CD4-positive, alpha-beta T cell treated with Interleukin-10 for 1 hour (primary cell): Measurements from ENCODE around the gene TFIP11.

Source experiments
- DNase-seq: peaks from one replicate; pipeline ENCODE4 v3.0.0-alpha.2; 2020

TFIP11 gene

DNA sequence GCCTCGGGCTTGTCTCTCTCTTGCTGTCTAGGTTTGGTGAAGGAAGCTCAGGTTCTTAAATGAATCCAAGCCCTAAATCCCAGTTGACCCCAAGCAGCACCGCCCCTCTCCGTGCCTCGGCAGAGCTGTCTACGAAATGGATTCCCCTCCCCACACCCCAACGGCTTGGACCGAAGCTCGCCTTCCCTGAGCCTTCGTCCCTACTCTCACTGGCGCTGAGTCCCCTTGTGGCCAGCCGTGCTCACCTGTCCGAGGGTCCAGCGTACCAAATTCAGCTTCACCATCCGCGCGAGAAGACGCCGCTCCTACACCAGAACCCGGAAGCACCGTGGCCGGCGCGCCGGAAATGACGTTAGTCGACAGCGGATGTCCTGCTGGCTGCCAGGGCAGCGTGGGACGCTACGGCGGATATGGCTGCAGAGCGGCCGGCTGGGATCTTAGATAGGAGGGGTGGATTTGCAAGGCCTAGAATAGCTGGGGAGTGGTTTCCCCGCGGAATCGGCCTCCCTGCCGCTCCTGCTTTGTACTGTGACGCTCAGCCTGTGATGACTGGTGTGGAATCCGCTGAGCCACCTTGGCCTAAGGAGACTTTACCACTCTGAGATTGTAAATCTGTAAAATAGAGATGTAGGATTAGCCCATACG, at the start of gene TFIP11:
Gene TFIP11, minus strand, starts transcription at position 325 of the 645 bp plus-strand sequence. CDS start 2,201 bp downstream, outside the sequence.
- peak; percentile 89 for DNase-seq

DNA sequence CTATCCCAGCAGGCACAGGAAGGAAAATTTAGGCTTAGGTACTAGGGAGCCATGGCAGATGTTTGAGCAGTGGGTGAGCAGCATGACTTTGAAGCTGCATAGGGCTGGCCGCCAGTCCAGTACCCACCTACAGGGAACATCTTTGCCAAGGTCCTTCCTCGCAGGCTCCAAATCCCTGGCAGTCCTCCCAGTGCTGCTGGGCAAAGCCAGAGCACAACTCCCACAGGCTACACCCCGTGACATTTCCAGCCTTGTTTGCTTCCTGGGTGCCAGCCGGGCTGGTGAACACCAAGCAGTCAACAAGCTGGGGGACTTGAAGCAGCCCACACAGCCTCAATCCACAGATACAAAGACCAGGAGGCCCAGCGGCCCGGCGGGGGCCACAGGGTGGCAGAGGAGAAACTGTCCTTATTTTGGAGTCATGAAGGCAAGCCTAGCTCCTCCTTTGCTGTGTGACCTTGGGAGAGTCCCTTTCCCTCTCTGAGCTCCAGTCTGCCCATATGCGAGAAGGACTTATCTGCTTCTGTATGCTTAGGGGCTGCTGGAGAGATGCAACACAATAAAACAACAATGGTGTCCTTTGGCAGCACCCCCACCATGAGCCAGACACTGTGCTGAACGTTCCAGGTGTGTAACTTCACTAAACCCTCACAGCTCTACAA, 49.6 kb upstream of the TFIP11 start:
- DNase-seq: no peak

DNA sequence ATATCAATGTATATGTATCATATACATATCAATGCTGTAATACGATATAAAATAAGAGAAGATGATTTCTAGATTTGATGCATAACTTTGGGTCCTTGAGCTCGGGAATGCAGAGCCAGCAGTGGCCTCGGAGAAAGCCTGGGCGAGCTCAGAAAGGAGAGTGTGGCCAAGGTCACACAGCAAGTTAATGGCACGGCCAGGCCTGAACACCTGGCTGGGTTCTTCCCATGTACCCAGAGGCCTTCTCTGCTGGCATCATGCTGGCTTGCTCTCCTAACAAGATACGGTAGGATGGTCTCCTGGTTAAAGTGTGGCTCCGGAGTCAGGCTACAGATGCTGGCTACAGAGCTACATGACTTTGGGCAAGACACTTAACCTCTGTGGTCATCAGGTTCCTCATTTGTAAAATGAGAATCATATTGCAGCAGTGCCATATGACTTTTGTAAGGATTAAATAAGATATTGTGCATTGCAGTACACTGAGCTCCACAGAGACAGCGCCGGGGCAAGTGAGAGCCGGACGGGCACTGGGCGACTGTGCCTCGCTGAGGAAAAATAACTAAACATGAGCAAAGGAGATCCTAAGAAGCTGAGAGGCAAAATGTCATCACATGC, 47.8 kb upstream of the TFIP11 start:
- DNase-seq: no peak

DNA sequence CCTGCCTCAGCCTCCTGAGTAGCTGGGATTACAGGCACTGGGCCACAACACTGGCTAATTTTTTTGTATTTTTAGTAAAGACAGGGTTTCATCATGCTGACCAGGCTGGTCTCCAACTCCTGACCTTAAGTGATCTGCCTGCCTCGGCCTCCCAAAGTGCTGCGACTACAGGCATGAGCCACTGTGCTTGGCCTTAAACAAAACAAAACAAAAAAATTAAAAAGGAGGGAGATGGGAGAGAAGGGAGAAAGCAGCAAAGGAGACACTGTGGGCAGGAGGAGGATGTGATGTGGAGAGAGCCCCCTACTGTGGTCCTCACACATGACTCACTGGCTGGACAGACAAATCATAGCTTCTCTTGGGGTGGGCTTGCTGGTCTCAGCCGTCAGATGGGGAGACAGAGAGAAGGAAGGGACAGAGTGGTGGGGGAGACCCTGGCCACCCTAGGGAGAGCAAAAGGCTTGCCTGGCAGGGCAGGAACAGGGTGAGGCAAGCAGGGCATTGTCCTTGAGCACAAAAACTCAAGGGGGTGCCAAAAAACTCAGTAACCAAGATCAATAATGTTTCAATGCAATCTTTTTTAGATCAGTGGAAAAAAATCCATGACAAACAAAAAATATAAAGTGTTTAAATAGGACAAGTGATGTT, 46.1 kb upstream of the TFIP11 start:
- no peak for DNase-seq

DNA sequence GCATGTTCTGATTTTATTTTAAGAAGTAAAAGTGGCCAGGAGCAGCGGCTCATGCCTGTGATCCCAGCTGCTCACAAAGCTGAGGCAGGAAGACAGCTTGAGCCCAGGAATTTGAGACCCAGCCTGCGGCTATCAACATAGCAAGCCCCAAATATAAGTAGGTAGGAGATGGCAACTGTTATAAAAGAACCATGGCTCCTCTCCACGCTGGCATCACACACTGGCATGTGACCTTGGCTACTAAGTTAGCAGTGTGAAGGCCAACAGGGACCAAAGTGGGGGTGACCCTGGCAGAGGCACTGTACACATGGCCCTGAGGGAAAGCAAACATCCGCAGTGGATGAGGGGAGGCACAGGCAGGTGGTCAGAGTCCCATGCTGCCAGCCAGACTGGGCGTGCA, 44.6 kb upstream of the TFIP11 start:
- DNase-seq: no peak

DNA sequence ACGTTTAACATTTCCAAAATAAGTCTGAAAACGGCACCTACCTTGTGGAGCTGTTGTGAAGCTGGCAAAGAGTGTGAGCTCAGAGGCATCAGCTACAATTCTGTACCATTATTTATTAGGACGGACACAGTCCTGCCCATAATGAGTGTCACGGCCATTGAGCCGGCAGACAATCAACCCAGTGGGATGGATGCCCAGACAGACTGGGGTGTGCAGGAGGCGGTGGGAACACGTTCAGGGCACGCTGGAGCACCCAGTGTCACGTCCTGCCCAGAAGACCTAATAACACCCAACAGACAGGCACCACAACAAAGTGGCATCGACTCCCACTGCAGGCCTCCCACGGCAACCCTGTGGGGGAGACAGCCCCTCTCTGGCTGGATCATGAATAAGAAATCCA, 43.2 kb upstream of the TFIP11 start:
- no peak for DNase-seq

DNA sequence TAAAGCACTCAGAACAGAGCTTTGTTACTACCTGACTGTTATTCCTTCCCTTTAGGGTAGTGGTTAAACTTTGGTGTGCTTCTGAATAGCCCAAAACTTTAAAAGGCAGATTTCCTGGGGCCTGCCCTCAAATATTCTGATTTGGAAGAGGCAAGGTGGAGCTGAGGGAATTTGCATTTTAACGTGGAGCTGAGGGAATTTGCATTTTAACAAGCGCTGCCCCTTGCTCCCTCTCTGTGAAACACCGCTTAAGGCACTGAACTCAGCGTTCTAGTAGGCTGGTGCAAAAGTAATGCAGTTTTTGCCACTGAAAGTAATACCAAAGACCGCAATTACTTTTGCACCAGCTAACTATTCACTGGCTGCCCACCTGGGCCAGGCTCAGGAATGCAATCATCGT, 42.7 kb upstream of the TFIP11 start:
- DNase-seq: no peak

DNA sequence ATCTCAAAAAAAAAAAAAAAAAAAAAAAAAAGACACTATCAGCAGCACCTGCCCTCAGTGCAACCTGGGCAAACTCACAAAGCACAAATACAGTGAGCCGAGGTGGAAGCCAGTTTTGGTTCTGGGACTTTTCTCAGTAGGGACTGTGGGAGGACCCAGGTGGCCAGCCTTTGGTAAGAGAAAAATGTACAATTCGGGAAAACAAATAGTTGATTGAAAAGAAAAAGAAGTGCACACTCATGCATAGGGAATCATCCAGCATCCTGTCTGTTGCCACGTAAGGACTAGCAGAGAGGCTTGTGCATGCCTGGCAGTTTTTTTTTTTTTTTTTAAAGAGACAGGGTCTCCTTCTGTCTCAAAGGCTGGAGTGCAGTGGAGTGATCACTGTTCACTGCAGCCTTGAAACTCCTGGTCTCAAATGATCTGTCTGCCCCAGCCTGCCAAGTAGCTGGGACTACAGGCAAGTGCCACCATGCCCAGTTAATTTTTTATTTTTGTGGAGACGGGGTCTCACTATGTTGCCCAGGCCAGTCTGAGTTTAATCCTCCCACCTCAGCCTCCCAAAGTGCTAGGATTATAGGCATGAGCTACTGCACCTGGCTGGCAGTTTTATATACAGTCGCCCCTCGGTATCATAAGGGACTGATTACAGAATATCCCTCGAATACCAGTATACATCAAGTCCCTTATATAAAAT, 40.9 kb upstream of the TFIP11 start:
- no peak for DNase-seq

DNA sequence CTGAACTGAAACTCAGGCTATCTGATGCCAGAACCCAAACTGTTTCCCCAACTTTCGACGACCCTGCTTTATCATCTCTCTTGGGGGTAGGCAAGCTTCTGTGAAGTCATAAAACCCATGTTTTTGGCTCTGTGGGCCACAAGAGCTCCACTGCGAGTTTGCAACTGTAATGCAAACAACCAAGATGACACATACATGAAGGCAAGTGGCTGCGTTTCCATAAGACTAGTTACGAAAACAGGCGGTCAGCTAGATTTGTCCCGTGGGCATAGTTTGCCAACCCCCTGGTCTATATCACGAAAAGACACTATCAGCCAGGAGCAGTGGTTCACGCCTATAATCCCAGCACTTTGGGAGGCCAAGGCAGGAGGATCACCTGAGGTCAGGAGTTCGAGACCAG, 40.2 kb upstream of the TFIP11 start:
- DNase-seq: no peak

DNA sequence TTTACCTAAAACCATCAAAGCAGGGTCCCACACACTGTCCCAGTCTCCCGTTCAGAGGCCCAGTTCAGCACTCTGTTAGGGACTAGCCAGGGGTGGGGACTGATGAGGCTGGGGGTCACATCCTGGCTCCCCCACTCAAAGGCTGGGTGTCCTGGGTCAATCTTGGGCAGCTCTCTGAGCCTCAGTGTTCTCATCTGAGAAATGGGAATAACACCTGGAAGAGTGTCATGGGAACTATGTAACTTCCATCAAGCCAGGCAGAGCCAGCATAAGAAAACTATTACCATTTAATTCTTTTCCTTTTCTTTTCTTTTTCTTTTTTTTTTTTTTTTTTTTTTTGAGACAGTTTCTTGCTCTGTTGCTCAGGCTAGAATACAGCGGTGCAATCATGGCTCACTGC, 39.3 kb upstream of the TFIP11 start:
- DNase-seq: no peak

DNA sequence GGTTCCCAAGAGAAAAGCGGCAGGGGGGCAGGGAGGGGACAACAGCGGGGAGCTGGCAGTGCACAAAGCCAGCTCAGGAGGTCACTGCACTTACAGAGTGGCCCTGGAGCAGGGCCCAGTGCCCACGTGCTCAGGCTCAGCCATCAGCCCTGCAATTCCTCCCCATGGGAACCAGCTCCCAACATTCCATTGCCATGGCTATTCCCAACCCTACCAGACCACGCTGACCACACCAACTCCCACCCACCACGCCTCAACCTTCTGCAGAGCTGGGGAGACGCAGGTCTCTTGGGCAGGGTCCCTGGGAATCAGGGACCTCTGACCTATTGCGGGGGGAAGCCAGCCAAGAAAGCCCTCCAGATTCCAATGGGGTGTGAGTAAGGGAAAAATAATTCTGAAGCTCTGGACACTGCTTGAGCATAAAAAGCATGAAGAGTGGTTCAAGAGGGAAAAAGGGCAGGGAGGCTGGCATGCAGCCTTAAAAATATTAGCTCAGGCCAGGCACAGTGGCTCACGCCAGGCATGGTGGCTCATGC, 38.3 kb upstream of the TFIP11 start:
- no peak for DNase-seq

DNA sequence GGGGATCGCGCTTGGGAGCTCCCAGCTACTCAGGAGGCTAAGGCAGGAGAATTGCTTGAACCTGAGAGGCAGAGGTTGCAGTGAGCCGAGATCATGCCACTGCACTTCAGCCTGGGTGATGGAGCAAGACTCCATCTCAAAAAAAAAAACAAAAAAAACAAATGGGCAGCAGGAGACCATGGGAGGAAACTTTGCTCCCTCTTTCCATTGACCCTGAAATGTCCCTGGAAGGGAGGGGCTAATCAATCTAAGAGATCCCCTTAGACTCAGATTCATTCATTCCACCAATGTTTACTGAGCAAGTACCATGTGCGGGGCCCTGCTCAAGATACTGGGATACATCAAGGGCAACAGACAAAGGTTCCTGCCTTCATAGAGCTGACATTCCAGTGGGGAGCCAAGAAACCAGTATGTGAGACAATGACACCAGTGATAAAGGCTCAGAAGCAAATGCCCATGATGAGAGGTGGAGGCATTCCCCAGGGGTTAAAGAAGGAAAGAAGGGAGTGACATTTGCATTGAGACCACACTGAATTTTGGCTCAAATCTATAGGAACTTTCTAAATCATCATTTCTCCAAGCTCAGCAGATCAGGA, 37.7 kb upstream of the TFIP11 start:
- DNase-seq: no peak

DNA sequence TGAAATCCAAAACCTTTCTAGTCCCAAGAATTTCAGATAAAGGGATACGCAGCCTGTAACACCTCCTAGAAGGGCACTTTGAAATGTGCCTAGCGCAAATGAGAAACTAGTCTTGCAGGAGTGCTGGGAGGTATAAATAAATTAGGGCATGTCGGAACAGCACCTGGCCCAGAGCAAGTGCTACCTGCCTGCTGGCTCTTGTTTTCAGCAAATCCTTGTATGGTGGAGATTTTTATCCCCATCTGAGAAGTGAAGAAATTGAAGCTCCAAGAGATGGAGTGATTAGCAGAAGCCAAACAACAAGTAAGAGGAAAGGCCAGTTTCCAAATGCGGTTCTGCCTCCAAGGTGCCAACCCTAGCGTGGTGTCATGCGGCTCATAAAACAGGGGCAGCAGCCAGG, 36.7 kb upstream of the TFIP11 start:
- no peak for DNase-seq

DNA sequence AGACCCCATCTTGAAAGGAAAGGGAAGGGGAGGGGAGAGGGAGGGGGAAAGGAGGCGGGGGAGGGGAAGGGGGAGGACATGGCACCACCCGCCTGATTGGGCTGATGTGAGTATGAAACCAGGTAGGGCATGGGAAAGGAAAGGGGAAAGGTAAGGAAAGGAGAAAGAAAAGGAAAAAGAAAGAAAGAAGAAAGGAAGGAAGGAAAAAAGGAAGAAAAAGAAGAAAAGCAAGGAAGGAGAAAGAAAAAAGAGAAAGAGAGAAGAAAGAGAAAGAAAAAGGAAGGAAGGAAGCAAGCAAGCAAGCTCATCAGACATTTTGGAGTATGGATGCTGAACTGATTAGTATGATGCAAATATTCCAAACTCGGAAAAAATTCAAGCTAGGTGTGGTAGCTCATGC, 36.0 kb upstream of the TFIP11 start:
- no peak for DNase-seq

DNA sequence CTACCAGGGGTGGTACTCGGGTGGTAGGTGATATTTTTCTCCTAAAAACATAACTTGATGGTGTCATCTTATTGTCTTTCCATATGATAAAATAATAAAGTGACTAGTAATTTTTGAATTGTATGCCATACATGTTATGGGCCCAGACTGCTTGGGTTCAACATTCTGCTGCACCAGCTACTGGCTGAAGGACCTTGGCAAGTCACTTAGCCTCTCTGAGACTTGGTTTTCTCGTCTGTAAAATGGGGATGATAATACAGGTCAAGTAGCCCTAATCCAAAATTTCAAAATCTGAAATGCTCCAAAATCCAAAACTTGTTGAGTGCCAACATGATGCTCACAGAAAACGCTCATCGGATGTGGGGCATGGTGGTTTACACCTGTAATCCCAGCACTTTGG, 35.6 kb upstream of the TFIP11 start:
- DNase-seq: no peak

DNA sequence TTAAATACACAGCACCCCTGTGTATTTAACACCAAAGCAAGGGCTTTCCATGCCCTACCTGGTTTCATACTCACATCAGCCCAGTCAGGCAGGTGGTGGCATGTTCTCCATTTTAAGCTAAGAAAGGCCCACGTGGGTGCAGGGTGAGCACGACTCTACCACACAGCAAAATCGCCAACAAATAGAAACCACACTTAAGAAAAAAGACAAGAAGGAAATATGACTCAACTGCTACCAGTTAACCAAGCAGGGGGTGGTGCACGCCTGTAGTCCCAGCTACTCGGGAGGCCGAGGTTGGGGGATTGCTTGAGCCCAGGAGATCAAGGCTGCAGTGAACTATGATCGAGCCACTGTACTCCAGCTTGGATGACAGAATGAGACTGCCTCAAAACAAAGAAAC, 35.2 kb upstream of the TFIP11 start:
- peak; percentile 16 for DNase-seq

DNA sequence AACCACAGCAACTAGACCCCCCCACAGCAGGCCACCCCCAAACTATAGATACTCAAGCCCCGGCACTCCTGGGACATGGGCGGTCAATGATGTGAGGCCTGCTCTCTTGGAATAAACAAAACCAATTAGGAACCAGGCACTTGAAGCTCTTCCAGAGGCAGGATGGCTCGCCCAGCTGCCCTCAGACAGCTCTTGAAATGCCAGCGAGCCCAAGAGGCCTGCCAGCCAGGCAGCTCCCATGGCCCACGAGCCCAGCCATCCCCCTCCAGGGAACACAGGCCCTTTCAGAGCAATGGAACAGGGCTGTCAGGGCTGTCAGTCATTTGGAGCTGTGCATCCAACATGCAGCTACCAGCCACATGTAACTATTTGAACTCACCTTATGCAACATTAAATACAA, 34.0 kb upstream of the TFIP11 start:
- DNase-seq: no peak

DNA sequence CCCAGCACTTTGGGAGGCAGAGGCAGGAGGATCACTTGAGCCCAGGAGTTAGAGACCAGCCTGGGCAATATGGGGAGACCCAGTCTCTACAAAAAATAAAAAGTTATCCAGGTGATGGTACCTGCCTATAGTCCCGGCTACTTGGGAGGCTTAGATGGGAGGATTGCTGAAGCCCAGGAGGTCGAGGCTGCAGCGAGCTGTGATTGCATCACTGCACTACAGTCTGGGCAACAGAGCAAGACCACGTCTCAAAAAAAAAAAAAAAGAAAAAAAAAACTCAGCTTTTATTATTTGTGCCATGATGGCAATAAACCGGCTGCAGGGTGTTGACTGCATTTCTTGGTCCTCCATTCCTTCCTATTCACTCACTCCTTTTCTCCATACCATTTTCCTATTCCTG, 33.6 kb upstream of the TFIP11 start:
- DNase-seq: no peak

DNA sequence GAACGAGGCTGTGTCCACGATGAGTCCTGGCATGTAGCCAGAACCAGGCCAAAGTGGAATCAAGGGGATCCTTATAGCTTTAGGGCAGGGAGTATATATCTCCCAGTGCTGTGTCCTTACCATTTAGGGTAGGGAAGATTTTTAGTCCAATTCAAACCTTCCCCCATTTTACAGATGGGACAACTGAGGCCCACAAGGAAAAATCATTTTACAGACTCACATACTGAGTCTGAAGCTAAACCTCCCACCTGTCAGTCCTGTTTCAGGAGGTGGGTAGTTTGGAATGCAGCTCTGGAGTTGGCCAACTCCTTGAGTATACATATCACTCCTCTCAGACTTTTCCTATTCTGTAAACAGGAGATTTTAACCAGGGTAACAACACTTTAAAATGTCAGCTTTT, 33.1 kb upstream of the TFIP11 start:
- DNase-seq: no peak

DNA sequence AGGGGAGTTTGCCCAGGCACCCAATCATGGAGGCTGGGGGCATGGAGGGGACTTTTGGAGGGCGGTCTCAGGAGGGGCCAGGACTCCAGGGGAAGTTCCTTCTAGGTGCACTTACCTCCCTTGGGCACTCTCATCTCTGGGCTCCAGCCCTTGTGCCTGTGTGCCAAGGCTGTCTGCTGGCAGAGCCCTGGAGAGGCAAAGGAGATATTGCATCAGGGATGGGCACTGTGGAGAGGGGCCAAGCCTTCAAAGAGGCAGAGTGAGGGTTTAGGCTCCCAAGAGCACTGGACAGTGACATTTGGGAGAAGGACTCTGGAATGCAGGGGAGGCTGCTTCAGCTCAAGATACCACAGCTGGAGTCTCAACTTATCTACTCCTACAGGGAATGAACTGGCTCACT, 32.2 kb upstream of the TFIP11 start:
- no peak for DNase-seq

DNA sequence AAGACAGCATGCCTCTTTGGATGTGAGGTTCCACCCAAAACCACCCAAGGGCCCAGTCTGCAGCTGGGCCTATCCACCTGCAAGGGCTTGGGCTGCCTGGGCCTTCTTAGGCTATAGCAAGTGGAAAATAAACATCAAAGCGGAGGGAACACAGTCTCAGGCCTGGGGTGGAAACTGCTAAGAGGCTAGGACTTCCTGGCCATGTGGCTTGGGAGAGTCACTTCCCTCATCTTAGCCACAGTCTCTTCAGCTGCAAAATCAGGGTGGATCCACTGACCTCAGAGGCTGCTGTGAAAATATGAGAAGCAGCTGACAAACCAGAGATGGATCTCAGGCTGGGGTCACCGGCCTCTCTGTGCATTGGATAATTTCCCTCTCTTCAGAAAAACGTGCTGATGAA, 30.6 kb upstream of the TFIP11 start:
- DNase-seq: peak; percentile 12

DNA sequence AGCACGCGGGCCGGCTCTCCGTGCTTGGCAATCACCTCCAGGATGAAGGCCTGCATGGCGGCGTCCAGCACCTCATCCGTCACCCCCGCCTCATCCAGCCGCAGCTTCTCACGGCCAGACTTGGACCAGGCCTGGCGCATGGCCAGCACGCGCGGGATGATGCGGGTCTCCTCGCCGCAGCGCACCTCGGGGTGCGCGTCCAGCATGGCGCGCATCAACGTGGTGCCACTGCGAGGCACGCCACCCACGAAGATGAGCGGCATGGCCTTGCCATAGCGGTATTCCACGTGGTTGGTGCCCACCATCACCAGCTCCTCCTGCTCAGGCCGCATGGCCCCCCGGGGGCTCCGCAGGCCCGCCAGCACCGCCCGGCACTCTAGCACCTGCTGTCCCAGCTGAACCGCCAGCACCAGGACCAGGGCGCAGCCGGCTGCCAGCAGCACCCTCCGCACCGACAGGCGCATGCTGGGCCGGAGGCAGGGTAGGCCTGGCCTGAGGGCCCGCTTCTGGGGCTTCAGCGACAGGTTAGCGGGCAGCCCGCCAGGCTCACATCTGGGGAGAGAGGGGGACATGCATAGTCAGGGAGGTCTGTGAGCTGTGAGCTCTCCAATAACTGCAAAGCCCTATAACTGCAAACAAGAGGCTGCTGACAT, 29.0 kb upstream of the TFIP11 start:
- no peak for DNase-seq
